ENCODE measurements around the gene RAP1B.
"Not testable (repeated sequence)": the region's sequence is repeated elsewhere in the genome, so short reads cannot be mapped to it uniquely, and the experiment has no call there.

The RAP1B gene

GRCh38 chr12:68612697-68613096 lies 2.0 kb downstream of the RAP1B start:
- DNase-seq = no peak

DNA sequence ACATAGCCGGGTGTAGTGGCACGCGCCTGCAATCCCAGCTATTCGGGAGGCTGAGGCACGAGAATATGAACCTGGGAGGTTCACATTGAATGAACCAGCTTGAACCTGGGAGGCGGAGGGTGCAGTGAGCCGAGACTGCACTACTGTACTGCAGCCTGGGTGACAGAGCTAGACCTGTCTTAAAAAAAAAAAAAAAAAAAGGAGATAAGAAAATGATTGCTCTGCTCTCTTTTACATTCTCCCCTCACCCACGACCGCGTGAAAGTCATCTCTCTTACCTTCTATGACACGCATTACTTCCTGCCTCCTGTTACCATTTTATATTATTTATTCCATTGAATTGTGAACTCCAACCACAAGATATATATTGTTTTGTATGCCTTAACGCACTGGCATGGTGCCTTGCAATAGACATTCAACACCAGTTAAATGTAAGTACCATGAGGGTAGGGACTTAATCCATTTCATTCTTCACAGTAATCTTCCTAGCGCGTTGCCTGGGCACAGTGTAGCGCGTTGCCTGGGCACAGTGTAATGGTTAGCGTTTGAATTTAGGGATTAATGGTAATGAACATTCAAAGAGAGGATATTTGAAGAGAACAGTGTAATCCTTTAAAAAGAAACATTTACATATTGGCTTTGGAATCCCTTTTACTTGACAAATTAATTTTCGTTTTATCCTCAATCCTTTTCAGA lies 2.7 kb downstream of the RAP1B start:
- DNase-seq = peak; percentile 35

- DNase-seq = no peak
These were observed 3.5 kb downstream of the RAP1B start for GRCh38 chr12:68614105-68614679.

DNA sequence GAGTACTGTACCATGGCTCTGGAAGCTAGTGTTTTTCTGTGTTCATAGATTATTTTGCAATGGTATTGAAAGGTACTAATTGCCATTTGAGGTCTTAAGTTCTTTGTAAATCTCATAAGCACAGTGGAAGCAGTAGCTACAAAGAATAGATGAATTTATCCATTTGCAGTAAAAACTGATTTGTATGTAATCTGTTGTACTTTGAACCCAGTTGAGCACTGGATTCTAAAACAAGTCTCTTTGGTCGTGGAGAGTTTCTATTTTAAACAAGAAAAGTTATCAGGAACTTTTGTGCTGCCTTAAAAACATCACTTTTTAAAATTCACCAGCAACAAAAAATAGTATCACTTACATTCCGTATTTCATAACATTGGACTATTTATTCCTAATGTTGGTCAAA lies 4.1 kb downstream of the RAP1B start:
- DNase-seq = no peak

DNA sequence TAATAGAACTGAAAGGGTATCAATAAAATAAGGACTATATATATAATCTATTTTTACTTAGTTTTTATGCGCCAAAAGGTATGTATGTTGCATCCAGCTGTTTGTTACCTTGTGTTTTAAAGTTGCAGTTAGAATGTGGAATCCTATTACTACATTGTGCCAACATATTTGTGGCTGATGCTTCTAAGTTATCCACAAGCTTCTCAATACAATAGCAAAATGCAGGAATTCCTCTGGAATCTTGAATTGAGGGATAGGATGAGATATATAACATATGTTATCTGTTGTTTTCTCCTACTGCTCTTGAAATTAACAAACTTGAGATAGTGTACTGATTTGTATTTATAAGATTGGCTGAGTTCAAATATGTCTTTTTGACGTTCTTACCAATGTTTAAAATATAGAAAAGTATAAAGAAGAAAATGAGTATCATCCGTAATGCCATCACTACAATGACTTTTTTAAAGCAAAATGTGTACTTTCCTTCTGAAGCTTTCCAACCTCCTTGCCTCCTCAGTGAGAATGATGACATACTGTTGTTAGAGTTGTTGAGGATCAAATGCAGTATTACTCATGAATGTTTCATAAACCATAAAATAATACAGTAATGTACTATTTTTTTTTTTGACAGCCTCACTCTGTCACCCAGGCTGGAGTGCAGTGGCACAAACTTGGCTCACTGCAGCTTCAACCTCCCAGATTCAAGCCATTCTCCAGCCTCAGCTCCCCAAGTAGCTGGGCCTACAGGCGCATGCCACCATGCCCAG lies 6.6 kb downstream of the RAP1B start:
- no peak for DNase-seq

- DNase-seq = no peak
These were observed 8.8 kb downstream of the RAP1B start for GRCh38 chr12:68619541-68619940.

DNA sequence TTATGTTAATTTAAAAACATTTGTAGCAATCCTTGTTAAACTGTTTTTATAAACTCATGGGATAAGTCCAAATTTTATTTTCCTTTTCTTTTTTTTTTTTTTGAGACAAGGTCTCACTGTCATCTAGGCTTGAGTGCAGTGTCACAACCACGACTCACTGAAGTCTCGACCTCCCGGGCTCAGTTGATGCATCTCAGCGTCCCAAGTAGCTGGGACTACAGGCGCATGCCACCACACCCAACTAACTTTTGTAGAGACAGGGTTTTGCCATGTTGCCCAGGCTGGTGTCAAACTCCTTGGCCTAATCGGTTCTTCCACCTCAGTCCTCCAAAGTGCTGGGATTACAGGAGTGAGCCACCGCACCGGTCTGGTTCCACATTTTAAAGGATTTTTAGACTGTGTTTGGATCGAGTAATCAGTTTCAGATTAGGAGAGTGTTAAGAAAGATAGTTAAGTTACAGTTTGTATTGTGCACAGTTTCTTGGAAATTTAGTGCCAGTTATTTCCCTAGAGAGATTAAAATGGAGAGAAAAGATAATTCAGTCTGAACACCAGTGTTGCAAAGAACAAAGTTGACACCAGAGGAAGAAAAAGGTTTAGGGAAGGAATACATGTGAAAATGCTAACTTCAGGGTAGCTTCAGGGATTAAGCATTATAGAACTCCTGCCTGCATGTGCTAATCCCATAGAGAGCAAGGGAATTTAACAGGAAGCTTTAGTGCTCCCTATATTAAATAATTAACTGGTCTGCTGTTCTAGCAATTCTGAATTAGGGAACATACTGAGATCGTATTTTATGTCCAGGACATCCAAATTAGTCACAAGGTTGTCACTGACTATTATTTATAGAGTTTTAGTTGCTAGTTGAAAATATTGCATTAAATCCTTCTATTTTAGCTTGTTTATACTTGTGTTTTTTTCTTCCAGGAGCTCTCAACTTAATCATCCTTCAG lies 10.1 kb downstream of the RAP1B start:
- DNase-seq = no peak

GRCh38 chr12:68621472-68622081 lies 10.9 kb downstream of the RAP1B start:
- no peak for DNase-seq

- no peak for DNase-seq
These were observed 11.6 kb downstream of the RAP1B start for GRCh38 chr12:68622250-68622649.

GRCh38 chr12:68623059-68623458 lies 12.4 kb downstream of the RAP1B start:
- no peak for DNase-seq

- no peak for DNase-seq
These were observed 13.3 kb downstream of the RAP1B start for GRCh38 chr12:68623984-68624383.

GRCh38 chr12:68624933-68625332 lies 14.2 kb downstream of the RAP1B start:
- no peak for DNase-seq

DNA sequence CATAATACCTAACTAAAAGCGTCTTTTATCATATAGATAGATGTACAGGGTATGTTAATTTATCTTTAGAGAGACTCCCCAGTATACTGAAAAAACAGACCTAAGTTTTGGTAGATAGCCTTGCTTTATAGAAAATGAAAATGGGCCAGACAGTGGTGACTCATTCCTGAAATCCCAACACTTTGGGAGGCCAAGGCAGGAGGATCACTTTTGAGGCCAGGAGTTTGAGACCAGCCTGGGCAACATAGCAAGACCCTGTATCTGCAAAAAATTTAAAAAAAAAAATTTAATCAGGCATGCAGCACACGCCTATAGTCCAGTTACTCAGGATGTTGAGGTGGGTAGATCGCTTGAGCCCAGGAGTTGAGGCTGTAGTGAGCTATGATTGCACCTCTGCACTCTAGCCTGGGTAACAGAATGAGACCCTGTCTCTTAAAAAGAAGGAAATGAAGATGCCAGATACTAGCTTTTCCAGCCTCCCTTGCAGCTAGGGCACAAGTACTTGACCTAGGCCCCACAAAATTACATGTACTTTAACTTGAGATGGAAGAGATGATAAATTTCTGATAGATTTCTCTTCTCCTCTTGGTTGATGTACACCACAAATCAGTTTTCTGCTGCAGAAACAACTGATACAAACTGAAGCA lies 17.1 kb downstream of the RAP1B start:
- DNase-seq = no peak

DNA sequence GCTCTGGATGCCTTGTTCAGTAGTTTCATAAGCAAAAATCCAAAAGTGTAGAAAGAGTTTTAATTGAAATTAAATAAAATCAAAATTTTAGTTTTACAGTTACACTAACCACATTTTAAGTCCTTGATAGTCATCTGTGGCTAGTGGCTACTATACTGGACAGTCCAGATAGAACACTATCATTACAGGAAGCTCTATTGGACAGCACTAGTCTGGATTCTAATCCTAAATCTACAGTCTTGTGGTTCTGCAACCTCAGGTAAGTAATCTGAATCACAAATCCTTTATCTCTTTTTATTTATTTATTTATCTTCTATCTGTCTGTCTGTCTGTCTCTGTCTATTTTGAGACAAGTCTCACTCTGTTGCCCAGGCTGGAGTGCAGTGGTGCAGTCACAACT lies 18.0 kb downstream of the RAP1B start:
- DNase-seq = no peak

DNA sequence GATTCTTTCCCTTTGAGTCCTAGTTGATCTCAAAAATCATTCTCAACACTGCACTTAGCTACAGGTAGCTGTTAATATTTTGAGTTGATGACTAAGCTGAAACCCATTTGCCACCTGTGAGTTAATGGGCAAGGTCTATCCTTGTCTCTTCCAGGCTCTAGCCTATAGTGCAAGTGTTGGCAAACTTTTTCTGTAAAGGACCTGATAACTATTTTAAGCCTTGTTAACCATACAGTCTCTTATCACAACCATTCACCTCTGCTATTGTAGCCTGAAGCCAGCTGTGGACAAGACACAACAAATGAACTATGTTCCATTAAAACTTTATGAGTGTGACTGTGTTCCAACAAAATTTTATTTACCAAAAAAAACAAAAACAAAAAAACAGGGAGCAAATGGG lies 19.4 kb downstream of the RAP1B start:
- no peak for DNase-seq

GRCh38 chr12:68630598-68630997 lies 19.9 kb downstream of the RAP1B start:
- no peak for DNase-seq

DNA sequence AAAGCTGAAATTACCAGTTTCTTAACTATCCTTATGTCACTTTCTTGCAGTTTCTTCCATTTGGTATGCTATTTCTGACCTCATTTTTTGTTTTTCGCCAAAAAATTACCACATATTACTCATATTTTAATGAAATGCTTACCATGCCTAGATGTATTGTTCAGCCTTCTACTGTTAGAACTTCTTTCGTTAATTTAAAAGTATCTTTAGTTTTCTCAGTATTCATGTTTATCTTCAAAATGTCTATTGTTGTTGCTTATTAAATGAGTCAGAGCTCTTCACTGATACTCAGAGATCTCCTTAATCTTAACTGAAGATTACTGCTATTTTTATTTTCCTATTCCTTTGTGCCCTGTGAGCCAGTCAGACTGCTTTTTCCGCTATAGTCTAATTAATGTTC lies 20.5 kb downstream of the RAP1B start:
- no peak for DNase-seq

DNA sequence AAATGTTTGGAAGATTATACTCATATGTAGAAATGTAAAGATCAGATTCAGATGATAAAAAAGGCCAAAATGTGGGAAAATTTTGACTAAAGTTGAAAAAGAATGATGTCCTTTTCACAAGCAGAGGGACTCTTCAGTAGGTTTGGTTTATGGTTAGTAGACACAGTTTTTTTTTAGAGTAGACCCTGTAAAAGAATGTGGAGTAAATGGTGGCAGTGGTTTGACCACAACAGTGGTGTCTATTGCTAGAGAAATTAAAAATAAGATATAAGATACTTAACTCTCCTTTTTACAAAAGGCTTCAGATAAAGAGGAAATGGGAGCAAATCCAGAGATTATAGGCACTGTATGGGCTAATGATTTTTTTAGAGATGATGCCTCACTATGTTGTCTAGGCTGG lies 21.8 kb downstream of the RAP1B start:
- DNase-seq = no peak

GRCh38 chr12:68633614-68634558 lies 23.2 kb downstream of the RAP1B start:
- DNase-seq = no peak

DNA sequence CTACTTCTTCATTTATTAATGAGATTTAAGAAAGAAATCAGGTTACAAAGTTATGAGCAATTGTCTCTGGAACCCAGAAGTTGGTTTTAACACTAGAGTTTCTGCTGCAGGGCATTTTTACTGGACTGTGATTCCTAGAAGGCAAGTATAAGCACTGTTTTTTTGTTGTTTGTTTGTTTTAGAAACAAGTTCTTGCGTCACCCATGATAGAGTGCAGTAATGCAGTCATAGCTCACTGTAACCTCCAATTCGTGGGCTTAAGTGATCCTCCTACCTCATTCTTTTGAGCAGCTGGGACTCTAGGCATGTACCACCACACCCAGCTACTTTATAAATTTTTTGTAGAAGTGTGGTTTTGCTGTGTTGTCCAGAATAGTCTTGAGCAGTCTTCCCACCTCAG lies 25.6 kb downstream of the RAP1B start:
- DNase-seq = no peak

GRCh38 chr12:68637439-68637838 lies 26.7 kb downstream of the RAP1B start:
- not testable (repeated sequence) for DNase-seq
